Activated CD4-positive, alpha-beta T cell treated with anti-CD3 and anti-CD28 coated beads, Interleukin-10, Interleukin-2, amounts not matched to agents 100 ng/mL and 50 ng/mL, durations not matched to agents 16 hours and 8 hours (primary cell): ENCODE results near the gene WIPF3.

Experiments
- DNase-seq: peaks from one replicate; pipeline ENCODE4 v3.0.0-alpha.2; 2020

The WIPF3 gene

DNA sequence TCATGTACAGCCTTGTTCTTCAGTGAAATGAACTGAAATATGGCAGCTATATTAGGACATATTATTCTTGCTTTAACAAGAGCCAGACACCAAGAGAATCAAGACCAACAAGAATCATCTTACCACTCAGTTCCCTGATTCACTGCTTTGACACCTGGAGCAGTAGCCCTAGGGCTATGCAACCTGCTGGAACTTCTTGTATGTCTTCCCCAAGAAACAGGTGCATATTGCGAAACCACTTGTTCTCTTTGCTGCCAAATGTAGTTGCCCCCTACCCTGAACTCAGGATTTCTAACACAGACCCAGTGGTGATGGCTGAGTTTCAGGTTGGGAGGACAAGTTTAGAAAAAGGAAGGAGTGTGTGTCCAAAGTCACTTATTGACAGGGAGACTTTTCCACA lies 46.1 kb downstream of the WIPF3 start:
- DNase-seq: no peak

DNA sequence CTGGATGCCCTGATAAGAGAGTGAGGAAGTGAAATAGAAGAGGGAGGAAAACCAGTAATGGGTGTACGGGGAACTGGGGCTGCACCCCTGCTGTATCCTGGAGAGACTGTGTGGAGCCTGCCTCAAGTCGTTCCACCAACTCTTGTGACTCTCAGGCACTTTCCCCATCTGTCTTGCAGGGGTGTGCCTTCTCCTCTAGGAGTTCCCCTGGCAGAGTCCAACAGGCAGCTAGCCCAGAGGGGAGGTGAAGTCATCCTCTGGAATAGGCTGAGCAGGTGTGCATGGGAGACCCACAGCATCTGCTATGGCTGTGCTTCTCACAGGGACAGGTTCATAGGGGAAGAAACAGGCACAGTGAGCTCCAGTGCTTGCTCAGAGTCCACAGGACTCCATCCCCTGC lies 46.8 kb downstream of the WIPF3 start:
- no peak for DNase-seq

DNA sequence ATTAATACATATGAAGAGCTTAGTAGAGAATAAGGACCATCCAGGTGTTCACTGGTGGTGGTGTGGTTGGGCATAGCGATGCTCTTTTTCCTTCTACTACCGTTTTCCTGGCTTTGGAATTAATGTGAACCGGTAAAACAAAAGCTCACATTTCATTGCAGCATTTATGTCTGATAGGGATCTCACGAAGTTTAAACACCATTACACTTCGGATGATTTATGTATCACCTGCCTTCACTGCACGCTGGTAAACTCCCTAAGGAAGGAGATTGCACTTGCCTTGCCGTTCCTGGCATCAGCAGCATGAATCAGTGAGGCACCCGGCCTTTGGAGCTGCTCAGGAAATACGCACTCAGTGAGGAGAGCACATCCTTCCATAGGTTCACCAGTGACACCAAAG lies 47.5 kb downstream of the WIPF3 start:
- DNase-seq: no peak

DNA sequence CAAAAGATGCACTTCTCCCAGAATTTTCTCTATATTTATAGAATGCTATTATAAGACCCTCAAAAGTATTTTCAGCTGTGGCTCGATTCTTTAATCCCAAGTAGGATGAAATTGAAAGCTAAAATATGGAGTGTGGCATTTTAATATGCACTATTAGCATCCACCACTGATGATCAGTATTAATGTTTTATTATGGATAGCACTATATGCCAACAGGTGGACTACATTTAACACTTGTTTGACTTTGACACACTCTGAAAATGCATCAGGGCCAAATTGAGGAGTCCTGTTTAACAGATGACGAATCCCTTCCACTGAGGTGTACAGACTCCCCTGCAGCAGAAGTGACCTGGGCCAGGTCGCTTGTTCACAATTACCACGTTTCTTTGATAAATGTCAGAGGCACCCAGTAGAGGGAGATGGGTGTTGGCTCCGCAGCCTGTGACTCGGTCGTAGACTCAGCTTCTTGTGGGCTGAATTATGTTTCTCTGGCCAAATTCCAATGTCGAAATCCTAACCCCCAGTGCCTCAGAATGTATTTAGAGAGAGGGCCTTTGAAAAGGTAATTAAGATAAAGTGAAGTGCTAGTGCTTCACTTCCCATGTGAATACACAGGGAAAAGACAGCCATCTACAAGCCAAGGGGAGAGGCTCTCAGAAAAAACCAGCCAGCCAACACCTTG lies 48.1 kb downstream of the WIPF3 start:
- DNase-seq: no peak

DNA sequence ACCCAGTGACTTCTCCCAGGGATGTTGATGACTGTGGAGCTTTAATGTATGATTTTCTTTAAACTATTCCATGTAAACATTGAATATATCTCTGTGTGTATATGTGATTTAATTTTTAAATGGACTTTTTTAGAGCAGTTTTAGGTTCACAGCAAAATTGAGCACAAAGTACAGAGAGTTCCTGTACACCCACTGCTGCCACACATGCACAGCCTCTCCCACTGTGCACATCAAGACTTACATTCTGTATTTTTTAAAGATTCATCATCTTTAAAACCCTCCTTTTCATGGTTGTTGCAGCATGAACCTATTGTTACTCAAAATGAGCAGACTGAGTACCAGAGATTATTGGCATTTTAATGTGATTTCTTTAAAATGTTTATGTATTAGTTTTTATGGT lies 51.3 kb downstream of the WIPF3 start:
- no peak for DNase-seq

DNA sequence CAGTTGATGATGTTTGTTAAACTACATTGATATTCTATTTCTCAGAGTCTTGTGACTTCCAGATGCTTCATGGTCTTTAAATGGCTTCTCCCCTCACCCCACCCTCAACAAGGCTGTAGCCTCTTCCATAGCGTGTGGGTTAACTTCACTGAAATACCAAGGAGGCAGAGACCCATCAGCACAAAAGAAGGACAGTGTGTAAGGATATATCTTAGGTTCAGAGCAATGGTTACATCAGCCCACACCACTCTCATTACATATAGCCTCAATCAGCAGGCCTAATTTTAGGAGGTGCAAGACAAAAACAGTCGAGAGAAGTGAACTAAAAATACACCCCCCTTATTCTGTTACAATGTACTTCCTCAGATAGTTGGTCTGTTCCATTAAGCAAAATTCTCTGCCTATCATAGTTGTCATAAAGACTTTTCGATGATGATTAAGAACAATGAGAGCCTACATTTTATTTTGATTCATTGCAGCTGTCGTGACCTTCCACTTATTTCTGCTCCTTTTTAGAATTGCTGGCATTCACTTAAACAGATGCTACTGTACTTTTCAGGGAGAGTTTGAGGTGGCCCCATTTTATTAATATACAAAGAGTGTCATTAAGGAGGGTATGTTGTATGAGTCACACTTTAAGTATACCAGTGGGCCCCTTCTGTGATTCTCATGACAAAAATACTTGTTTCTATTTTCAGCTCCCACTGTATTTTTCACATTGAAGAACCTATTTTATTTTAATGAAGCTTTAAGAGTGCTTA lies 52.1 kb downstream of the WIPF3 start:
- DNase-seq: no peak

DNA sequence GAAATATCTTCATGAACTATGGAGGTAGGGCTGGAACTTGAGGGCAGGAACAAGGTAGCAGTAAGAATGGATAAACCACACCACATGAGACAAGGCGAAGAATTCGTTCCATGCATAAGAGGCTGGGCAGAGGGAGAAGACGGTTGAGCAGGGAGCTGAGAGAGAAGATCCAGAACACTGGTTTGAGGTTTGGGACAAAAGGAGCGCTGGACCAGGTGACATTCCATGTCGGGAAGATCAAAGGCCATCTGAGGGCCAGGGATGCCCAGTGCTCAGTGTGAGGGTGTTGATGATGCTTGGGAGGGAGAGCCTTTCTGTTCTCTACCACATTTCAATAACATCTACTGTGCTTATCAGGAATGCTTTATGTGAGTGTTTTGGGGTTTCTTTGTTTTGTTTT lies 52.8 kb downstream of the WIPF3 start:
- DNase-seq: no peak

DNA sequence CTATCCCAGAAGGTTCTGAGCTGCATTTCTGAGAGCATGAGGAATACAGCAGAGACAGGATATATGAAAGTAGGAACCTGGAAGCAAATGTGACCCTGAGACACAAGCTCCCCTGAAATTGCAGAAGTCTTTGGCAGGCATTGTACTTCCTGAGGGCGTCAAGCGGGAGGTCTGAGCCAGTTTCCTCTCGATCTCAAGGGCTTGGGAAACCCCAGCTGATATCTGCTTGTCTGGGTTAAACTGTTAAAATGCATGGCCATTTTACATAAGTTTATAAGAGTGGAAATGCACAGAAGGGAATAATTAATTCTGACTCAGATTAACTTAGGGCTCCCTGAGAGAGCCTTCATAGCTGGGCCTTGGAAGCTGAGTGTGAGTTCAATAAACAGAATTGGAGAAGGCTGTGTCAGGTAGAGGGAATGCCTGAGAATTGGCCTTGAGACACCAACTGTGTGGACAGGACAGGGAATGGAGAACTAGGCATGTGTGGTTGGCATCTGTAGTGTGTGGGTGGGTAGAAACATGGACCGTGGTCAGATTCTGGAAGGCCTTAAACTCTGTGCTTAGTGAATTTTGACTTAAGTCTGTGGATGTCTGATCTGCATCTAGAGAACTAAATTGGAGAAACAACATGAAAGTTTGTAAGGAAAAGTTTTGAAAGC lies 53.3 kb downstream of the WIPF3 start:
- DNase-seq: no peak

DNA sequence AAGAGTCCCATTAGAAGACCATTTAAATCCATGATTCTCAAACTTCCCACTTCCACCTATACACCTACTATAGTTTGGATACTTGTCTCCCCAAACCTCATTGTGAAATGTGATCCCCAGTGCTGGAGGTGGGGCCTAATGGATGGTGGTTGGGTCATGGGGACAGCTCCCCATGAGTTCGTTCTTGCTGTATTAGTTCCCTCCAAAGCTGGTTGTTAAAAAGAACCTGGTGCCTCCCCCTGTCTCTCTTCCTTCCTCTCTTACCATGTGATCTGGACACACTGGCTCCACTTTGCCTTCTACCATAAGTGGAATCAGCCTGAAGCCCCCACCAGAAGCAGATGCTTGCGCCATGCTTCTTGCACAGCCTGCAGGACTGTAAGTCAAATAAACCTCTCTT lies 53.9 kb downstream of the WIPF3 start:
- no peak for DNase-seq

DNA sequence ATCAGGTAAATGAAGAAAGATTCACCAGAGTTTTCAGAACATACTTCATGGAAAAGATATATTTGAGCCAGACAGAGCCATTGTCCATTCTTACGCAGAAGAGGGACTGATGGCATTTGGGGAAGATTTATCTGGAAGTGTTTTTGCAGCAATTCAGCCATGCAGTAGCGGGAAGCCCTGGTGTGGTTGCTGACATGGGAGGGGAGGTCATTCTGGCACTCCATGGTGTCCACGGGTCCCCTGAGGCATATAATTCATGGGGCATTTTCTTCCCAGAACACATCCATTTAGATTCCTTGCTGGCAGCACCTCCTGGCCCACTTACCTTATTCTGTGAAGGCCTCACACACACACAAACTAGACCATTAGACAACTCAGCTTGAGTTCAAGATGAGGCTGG lies 55.6 kb downstream of the WIPF3 start:
- no peak for DNase-seq

DNA sequence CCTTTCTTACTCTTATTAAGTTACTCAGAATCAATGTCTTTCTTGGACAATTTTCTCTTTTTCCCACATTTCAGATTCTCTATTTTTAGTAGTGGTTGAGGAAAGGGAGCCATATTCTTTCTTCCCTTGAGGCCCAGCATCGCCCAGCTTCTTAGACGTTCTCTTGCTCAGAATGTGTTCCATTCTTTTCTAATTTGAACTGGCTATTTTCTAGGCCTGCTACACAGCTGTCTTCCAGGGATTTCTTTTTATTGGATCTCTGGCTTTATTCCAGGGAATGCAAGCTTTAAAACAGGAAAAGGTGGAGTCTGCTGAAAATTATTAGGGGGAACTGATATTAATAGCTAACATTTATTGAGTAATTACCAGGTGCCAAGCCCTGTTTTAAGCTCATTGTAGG lies 58.3 kb downstream of the WIPF3 start:
- DNase-seq: no peak

DNA sequence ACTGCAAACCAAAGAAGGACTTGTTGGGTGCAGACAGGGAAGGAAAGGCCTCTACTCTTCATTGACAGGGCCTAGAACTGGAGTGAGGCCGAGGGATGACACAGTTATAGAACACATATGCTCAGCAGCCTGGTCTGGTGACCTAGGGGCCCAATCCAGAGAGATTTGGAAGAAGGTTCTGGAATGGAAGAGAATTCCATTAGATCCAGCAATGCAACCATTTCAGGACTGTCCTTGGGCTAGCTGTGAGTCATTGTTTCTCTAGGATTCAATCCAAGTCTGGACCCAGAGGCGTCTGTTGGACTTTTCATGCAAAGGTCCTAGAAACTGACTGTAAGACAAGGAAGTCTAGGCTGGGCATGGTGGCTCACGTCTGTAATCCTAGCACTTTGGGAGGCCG lies 59.2 kb downstream of the WIPF3 start:
- DNase-seq: no peak

DNA sequence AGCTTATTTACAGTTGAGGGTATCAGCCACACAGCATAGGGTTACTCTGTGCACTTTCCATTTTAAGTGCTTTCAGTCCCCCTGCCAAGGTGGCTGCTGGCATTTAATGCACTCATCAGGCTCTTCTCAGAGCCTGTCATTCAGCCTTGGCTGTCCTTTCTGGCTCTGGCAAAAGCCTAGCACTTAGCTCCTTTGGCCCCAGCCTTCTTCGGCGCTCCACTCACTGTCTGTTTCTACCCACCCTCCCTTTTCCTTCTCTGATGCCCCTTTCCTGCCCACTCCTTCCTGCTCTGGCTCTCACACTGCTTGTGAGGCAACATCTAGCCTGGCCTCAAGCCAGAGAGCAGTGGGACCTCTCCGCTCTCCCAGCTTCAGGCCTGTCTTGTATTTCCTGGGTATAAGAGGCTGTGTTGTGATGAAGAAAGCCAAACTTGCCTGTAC lies 60.2 kb downstream of the WIPF3 start:
- DNase-seq: no peak

DNA sequence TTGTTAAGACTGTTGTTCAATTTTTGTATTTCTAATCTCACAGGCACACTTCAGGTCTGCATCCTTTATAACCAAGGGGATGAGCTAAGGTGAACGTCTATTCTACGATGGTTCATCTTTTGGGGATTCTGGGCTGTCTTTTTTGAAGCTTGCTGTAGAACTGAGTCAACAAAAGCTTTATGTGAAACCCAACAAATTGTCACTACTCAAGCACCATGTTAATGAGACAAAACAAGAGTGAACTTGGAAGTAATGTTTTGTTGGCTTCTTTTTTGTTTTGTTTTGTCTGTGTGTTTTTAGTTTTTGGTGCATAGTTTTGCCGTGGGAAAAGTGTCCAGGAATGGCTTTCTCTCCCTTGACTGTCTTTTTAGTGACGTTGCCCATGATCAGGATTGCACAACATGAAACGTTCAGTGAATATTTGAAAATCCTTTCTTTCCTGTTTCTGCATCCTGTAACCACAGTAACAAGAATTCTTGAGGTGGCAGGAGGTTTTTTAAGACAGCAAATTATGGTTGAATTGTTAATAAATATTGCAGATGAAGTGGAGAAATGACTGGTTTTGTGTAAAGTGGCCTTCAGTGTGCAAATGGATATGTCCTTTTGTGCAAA lies 65.6 kb downstream of the WIPF3 start:
- DNase-seq: no peak

DNA sequence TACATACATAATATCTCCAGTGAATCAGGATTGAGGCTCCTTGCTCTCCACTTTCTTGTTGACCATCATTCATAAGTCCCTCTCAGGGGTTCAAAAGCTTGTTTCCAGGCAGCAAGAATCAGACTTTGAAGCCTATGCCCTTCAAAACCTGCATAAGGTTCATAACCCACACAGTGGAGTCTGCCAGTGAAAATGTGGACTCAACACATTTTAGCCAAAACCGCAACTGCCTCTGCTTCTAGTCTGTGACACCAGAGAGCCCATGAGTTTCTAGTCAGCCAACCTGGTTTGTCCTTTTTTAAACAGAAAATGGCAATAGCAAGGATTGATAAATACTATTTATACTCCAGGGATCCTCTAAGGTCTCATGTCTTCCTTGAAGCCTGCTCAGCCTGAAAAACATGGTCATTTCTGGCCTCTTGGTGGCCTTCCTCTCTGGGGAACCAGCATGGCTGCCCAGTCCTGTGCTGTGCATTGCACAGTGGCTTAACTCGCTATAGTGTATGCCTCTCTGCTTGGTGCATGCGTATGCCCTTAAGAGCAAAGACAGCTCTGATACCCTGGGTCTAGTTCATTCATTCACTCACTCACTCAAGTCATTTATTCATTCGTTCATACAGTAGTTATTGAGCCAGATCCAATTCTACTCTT lies 67.5 kb downstream of the WIPF3 start:
- DNase-seq: no peak

DNA sequence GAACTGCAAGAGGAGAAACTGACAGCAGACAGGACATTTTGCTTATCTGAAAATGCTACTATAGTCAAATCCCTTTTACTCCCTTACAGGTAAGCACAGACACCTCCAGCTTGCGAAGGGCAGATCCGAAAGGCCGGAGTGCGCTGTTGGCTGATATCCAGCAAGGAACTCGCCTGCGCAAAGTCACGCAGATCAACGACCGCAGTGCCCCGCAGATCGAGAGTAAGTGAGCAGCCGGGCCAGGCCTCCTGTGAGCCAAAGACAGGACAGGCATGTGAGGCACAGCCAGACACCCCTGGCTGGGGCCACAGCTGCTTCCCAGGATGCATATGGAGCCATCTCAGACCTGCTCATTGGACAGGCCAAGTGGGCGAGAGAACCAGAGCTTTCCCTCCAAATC lies 69.4 kb downstream of the WIPF3 start:
- no peak for DNase-seq

DNA sequence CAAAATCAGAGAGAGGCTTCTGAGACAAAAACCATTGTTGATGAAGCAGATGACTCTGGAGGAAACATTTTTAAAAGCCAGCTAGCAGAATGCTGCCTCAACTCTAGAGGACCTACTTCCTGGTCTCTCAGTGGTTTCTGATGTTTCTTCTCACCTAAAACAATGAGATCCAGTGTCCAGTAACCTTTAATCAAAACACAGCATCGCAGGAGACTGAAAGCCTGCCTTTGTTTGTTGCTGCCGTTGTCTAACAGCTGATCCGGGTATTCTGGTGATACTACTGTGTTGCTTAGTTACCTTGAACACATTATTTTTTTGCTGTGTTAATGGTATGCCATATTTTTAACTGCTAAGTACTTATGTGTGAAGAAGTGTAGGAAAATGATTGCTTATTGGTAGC lies 70.9 kb downstream of the WIPF3 start:
- DNase-seq: no peak

DNA sequence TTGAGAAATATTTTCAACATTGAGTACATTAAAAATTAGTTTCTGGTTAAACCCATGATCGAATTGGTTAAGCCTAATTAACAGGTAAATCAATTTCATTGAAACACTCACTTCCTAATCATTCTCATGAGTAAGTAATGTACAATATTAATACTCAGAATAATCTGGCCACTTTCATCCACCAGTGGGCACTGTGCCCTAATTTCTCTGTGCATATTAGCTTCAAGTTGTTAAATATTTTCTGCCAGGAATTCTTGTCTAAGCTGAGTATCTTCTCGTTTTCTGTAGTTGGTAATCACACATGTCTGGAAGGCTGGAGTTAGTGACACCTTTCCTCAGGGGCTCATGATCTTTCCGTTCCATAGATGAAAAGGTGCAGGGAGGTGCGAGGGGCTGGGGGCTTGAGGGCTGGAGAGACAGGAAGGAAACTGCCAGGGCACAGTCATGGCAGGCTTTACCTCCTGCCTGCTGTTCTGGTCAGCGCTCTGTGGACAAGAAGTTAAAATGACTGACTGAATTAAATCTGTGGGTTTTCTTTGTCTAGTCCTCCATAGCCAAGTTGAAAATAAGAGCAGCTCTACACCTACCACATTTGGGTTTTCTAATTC lies 71.9 kb downstream of the WIPF3 start:
- DNase-seq: no peak

DNA sequence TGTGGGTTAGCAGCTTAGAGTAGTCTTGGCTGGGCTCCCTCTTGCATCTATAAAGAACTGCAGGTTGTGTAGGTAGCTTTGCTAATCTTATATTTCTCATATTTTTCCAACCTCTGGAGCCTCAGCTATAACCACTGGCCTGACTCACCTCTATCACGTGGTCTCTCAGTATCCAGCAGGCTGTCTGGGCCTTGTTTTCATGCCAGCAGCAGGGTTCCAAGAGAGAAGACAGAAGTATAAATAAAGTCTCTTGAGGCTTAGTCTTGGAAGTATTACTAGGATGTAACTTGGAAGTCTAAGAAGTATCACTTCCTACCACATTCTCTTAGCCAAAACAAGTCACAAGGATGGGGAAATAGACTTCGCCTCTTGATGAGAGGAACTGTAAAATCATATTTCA lies 73.3 kb downstream of the WIPF3 start:
- DNase-seq: no peak

DNA sequence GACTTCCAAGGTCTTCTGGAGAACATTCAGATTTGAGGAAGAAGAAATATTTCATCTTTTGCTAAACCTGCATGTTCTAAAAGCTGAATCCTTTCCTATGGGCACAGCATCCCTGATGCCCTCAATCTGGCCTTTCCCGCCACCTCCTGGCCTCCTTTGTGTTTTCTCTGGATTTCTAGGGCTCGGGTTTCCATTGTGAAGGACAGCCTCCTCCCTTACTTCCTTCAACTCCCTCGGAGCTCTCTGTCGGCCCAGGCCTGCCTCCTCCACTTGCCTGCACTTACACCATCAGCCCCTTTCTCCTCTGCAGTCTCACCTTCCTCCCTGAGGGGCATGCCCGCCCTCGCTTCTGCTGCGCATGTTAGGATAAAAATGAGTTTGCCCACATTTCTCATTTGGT lies 75.4 kb downstream of the WIPF3 start:
- DNase-seq: no peak

DNA sequence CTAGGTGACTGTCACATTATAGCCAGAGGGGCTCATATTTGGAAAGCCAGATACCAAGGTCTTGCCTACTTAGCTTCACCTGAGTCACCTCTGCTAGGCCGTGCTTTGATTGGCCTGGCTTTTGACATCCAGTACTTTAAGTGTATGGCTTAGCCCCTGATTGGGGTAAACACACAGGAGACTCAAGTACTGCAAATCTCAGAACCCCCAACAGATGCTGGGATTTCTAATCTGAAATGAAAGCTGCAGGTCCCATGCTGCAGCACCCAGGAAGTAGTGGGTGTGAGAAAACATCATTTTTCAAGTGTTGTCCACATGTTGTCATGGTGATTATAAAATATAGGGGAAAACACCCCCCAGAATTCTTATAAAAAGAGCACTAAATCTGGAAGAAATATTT lies 76.2 kb downstream of the WIPF3 start:
- no peak for DNase-seq

DNA sequence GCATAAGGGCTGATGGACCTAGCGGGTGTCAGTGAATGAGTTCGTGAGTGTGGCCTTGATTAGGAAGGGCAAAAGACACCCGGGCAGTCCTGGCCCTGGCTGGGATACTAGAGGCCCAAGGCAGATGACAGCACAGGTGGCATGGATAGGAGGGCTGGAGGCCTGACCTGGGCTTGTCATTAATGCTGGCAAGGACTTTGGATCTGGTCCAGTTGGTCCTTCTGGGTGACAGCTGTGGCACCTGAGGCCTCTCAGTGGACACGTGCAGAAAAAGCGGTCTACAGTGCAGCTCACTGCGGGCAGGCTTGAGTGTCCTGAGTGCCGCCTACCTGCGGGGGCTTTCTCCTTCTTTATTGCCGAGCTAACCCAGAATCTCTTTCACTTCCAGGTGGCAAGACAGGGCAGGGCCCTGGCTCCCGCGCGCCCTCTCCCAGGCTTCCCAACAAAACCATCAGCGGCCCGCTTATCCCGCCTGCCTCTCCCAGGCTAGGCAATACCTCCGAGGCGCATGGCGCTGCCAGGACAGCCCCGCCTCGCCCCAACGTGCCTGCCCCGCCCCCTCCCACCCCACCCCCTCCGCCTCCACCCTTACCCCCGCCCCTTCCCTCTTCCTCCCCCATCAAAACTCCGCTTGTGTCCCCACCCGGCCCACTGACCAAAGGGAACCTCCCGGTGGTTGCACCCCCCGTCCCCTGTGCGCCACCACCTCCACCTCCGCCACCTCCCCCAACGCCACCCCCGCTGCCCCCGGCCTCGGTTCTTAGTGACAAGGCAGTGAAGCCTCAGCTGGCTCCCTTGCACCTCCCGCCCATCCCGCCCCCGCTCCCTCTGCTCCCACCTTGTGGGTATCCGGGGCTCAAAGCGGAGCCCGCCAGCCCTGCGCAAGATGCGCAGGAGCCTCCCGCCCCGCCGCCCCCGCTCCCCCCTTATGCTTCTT lies 77.4 kb downstream of the WIPF3 start:
- no peak for DNase-seq
